Hepatocyte (in vitro differentiated cells): Measurements from ENCODE around the gene HOXB7. TPM values are rescaled to one million over a fixed set of nuclear protein-coding genes. Genes with fewer than 3 reads are reported as not detected.

Source experiments
- DNase-seq: peaks from one replicate; pipeline ENCODE4 v3.0.0-alpha.2; 2016; ENCODE audit warnings: low spot score
- H2AFZ ChIP-seq: fragments of 200-600 bp; sonication (generic); 2 replicates; pipeline ENCODE4 v1.6.0; 2016; ENCODE audit warnings: antibody characterized with exemption, mild to moderate bottlenecking
- H3K27ac ChIP-seq: fragments of 200-600 bp; sonication (generic); 2 replicates; pipeline ENCODE4 v1.5.1; 2016; ENCODE audit warnings: mild to moderate bottlenecking
- H3K27me3 ChIP-seq: fragments of 200-600 bp; sonication (generic); 2 replicates; pipeline ENCODE4 v1.6.1; 2016
- H3K36me3 ChIP-seq: fragments of 200-600 bp; sonication (generic); replicated peaks from 2 replicates; pipeline ENCODE4 v1.5.1; 2016; ENCODE audit warnings: low read depth; ENCODE audit not compliant: insufficient read depth
- H3K4me1 ChIP-seq: fragments of 200-600 bp; sonication (generic); 2 replicates; pipeline ENCODE4 v1.5.1; 2016; ENCODE audit warnings: mild to moderate bottlenecking, moderate library complexity; ENCODE audit not compliant: insufficient read depth
- H3K4me2 ChIP-seq: fragments of 200-600 bp; sonication (generic); 2 replicates; pipeline ENCODE4 v1.6.0; 2016
- H3K4me3 ChIP-seq: fragments of 200-600 bp; sonication (generic); 2 replicates; pipeline ENCODE4 v1.5.1; 2016; ENCODE audit warnings: mild to moderate bottlenecking
- H3K79me2 ChIP-seq: fragments of 200-600 bp; sonication (generic); 2 replicates; pipeline ENCODE4 v1.6.0; 2017; ENCODE audit warnings: mild to moderate bottlenecking
- H3K9me2 ChIP-seq: fragments of 200-600 bp; sonication (generic); replicated peaks from 2 replicates; pipeline ENCODE4 v1.6.0; 2017; ENCODE audit warnings: mild to moderate bottlenecking; ENCODE audit not compliant: insufficient read depth
- H3K9me3 ChIP-seq: fragments of 200-600 bp; sonication (generic); 2 replicates; pipeline ENCODE4 v1.5.1; 2016; ENCODE audit warnings: low read depth, mild to moderate bottlenecking
- H4K20me1 ChIP-seq: fragments of 200-600 bp; sonication (generic); 2 replicates; pipeline ENCODE4 v1.6.0; 2016; ENCODE audit warnings: mild to moderate bottlenecking; ENCODE audit not compliant: insufficient read depth, poor library complexity, severe bottlenecking
- CTCF ChIP-seq: fragments of 200-600 bp; sonication (generic); IDR thresholded peaks from 2 replicates; pipeline ENCODE4 v1.5.1; 2016; ENCODE audit warnings: antibody characterized with exemption, mild to moderate bottlenecking; ENCODE audit not compliant: poor library complexity
- EZH2 ChIP-seq: fragments of 200-600 bp; sonication (generic); IDR thresholded peaks from 2 replicates; pipeline ENCODE4 v1.6.1; 2016; ENCODE audit warnings: antibody characterized with exemption, mild to moderate bottlenecking, borderline replicate concordance
- EZH2phosphoT487 ChIP-seq: fragments of 200-600 bp; sonication (generic); IDR thresholded peaks from one replicate; pipeline ENCODE4 v1.6.1; 2018; ENCODE audit warnings: antibody characterized with exemption, mild to moderate bottlenecking, low read depth, moderate library complexity; ENCODE audit not compliant: unreplicated experiment, severe bottlenecking
- WGBS: methylation state at CpG from one replicate; pipeline ENCODE4 v1.1.6; 2016; ENCODE audit warnings: low lambda C conversion rate; ENCODE audit errors: missing lambda C conversion rate; 5-methylcytosine and 5-hydroxymethylcytosine counted together
- polyA plus RNA-seq: library from polyadenylated mRNA; unstranded; fragments of >200 nt; fragmentation: Nextera tagmentation; extraction: Ambion mirVana; gene quantifications from 2 replicates; pipeline ENCODE4 v1.2.1, GENCODE V29; 2016
- total RNA-seq: library from RNA; depleted of rRNA; stranded (reverse); fragments of >200 nt; gene quantifications from 2 replicates; pipeline ENCODE4 v1.2.3, GENCODE V29; 2014

The HOXB7 gene
- total and polyA plus RNA-seq, 2 experiments from 2014 or later, result 4.1 to 13.7 TPM

- 10% methylated on average over 35 of the region's 35 CpGs for WGBS
- peak overlapping the region; percentile 71 for H3K4me2 ChIP-seq
Observed at GRCh38 chr17:48601539-48602425, 9.0 kb downstream of the HOXB7 start.

GRCh38 chr17:48601207-48601538, 9.6 kb downstream of the HOXB7 start:
- TF ChIP-seq EZH2phosphoT487 (no peak), EZH2 (no peak), CTCF (no peak)
- Histone ChIP-seq H3K9me2 (no peaks in the 10 kb centered on the region), H3K27ac (peak overlapping the region; percentile 30), H3K4me1 (peaks cover 10% of the 10 kb centered on the region), H3K79me2 (no peaks in the 10 kb centered on the region), H4K20me1 (no peaks in the 10 kb centered on the region), H3K27me3 (peaks cover 99% of the 10 kb centered on the region), H3K9me3 (no peaks in the 10 kb centered on the region), H3K4me3 (no peak overlapping the region), H2AFZ (no peak overlapping the region), H3K36me3 (no peaks in the 10 kb centered on the region), H3K4me2 (peak overlapping the region; percentile 71)
- 22% methylated on average over 4 of the region's 4 CpGs for WGBS
- DNase-seq, result no peak

More at GRCh38 chr17:48601539-48602425, 9.0 kb downstream of the HOXB7 start:
- Histone ChIP-seq H3K4me3 (peak overlapping the region; percentile 2), H4K20me1 (no peaks in the 10 kb centered on the region), H3K9me2 (no peaks in the 10 kb centered on the region), H3K27ac (no peak overlapping the region), H3K36me3 (no peaks in the 10 kb centered on the region), H3K9me3 (no peaks in the 10 kb centered on the region), H3K4me1 (peaks cover 10% of the 10 kb centered on the region), H3K27me3 (peaks cover 99% of the 10 kb centered on the region), H2AFZ (no peak overlapping the region), H3K79me2 (no peaks in the 10 kb centered on the region)
- TF ChIP-seq EZH2 (peak; percentile 33), CTCF (no peak), EZH2phosphoT487 (no peak)
- peak; percentile 30 for DNase-seq

- H3K4me2 ChIP-seq, result peak overlapping the region; percentile 71
- 11% methylated on average over 17 of the region's 17 CpGs for WGBS
Observed at GRCh38 chr17:48600244-48601098, 10.3 kb downstream of the HOXB7 start.

More at GRCh38 chr17:48600244-48601098, 10.3 kb downstream of the HOXB7 start:
- Histone ChIP-seq H2AFZ (no peak overlapping the region), H3K9me3 (no peaks in the 10 kb centered on the region), H3K36me3 (no peaks in the 10 kb centered on the region), H3K27me3 (peaks cover 98% of the 10 kb centered on the region), H3K79me2 (no peaks in the 10 kb centered on the region), H3K4me3 (no peak overlapping the region), H3K4me1 (peaks cover 10% of the 10 kb centered on the region), H3K27ac (peak overlapping the region; percentile 30), H4K20me1 (no peaks in the 10 kb centered on the region), H3K9me2 (no peaks in the 10 kb centered on the region)
- peak; percentile 37 for DNase-seq
- TF ChIP-seq CTCF (no peak), EZH2phosphoT487 (no peak), EZH2 (peak; percentile 7)
